DND-41 (cell line): ENCODE measurements around the gene CELF6.

ENCODE experiments used
- CTCF ChIP-seq: IDR thresholded peaks from 2 replicates; pipeline ENCODE4 v1.5.1; 2012; ENCODE audit warnings: borderline replicate concordance, low read length, moderate library complexity, mild to moderate bottlenecking; ENCODE audit not compliant: poor library complexity, severe bottlenecking; ENCODE audit errors: extremely low read depth
- EZH2 ChIP-seq: IDR thresholded peaks from 3 replicates; pipeline ENCODE4 v1.6.1; 2012; ENCODE audit warnings: borderline replicate concordance, low read depth, mild to moderate bottlenecking, moderate library complexity, low read length, inconsistent platforms; ENCODE audit not compliant: severe bottlenecking

- no peak for TF ChIP-seq CTCF
- no peak for TF ChIP-seq EZH2
These were observed 6.1 kb downstream of the CELF6 start for GRCh38 chr15:72313881-72314280.
